ENCODE results near the gene MRTFA.

MRTFA gene

DNA sequence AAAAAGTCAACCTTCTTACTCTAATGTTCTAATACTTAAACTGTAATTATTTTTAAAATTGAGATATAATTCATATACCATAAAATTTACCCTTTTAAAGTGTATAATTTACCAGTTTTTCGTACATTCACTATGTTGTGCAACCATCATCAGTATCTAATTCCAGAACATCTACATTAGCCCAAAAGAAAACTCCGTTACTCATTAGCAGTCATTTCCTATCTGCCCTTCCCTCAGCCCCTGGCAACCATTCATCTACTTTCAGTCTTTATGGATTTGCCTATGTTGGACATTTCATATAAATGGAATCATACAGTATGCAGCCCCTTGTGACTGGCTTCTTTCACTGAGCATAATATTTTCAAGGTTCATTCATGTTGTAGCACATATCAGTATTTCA is 243.9 kb downstream of the MRTFA start:
- H3K4me1 ChIP-seq (ENCODE audit: control insufficient read depth in 1 of 2, insufficient read depth in 1 of 2, low read depth in 1 of 2, low read length in 1 of 2) = peaks cover 61 to 65% of the 10 kb centered on the region in 2 experiments
- H3K9me3 ChIP-seq = no peaks in the 10 kb centered on the region
- peak overlapping the region; percentile 47 for H3K27ac ChIP-seq
- TF ChIP-seq, protein P1, sequence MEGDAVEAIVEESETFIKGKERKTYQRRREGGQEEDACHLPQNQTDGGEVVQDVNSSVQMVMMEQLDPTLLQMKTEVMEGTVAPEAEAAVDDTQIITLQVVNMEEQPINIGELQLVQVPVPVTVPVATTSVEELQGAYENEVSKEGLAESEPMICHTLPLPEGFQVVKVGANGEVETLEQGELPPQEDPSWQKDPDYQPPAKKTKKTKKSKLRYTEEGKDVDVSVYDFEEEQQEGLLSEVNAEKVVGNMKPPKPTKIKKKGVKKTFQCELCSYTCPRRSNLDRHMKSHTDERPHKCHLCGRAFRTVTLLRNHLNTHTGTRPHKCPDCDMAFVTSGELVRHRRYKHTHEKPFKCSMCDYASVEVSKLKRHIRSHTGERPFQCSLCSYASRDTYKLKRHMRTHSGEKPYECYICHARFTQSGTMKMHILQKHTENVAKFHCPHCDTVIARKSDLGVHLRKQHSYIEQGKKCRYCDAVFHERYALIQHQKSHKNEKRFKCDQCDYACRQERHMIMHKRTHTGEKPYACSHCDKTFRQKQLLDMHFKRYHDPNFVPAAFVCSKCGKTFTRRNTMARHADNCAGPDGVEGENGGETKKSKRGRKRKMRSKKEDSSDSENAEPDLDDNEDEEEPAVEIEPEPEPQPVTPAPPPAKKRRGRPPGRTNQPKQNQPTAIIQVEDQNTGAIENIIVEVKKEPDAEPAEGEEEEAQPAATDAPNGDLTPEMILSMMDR (IDR thresholded peaks at IDR 0.05) = no peak
- H3K4me3 ChIP-seq (ENCODE audit: low read depth in 1 of 2, low read length in 1 of 2) = no peak overlapping the region
- no peaks in the 10 kb centered on the region for H3K27me3 ChIP-seq
- H3K36me3 ChIP-seq = no peaks in the 10 kb centered on the region

DNA sequence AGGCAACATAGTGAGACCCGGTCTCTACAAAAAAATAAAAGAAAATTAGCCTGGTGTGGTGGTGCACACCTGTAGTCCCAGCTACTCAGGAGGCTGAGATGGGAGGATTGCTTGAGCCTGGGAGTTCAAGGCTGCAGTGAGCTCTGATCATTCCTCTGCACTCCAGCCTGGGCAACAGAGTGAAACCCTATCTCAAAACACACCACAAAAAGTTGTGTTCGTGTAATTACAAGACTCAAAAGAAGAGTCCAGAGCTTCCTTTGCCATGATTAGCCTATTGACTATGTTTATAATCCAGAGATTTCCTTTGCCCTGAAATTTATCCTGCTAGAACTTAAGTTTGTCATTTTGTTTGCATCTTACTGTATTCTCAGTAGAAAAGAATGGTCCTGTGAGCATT is 245.1 kb downstream of the MRTFA start:
- Histone ChIP-seq H3K4me1 (ENCODE audit: control insufficient read depth in 1 of 2, insufficient read depth in 1 of 2, low read depth in 1 of 2, low read length in 1 of 2) (peaks cover 56 to 64% of the 10 kb centered on the region in 2 experiments), H3K36me3 (no peaks in the 10 kb centered on the region), H3K27me3 (no peaks in the 10 kb centered on the region), H3K4me3 (ENCODE audit: low read depth in 1 of 2, low read length in 1 of 2) (no peak overlapping the region), H3K9me3 (no peaks in the 10 kb centered on the region), H3K27ac (peak overlapping the region; percentile 47)
- TF ChIP-seq, protein P1 (IDR thresholded peaks at IDR 0.05) = no peak

DNA sequence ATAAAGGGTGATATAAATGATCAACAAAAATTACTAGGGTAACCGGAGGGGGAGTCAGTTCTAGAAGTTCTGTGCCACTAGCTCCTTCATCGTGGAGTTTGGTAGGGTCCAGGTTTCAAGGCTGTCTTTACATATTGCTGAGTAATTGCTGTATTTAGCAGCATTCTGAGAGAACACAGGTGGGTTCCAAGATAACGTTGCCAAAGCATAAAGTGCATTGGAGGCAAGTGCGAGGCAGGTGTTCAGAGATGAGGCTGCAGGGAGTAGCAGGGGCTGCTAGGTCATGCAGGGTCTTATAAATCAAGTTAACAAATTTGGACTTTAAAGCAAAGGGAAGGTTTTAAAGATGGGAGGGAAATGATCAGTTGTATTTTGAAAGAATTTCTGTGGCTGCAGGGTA is 248.3 kb downstream of the MRTFA start:
- peak overlapping the region; percentile 46 for H3K27ac ChIP-seq
- TF ChIP-seq, protein P1 (IDR thresholded peaks at IDR 0.05) = no peak
- H3K4me3 ChIP-seq (ENCODE audit: low read depth in 1 of 2, low read length in 1 of 2) = no peak overlapping the region
- H3K36me3 ChIP-seq = no peaks in the 10 kb centered on the region
- H3K27me3 ChIP-seq = no peaks in the 10 kb centered on the region
- no peaks in the 10 kb centered on the region for H3K9me3 ChIP-seq
- peaks cover 57 to 66% of the 10 kb centered on the region in 2 experiments for H3K4me1 ChIP-seq (ENCODE audit: control insufficient read depth in 1 of 2, insufficient read depth in 1 of 2, low read depth in 1 of 2, low read length in 1 of 2)

DNA sequence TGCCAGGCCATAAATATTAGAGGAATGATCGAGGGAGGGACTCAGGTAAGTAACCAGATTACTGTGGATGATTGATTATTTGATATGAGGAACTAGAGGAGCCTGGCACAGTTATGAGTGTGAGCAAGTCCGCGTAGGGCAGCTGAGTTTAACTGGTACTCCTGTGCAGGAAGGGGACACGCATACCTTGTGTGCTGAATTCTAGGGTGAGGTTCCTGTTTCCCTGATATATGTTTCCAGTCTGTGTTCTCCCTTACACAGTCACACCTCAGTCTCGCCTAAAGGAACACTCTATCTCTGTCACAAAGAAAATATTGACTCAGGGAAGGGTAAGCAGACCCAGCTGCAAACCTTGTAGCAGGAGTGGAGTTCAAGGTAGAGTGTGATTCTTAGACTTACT is 248.8 kb downstream of the MRTFA start:
- no peak overlapping the region for H3K4me3 ChIP-seq (ENCODE audit: low read depth in 1 of 2, low read length in 1 of 2)
- no peaks in the 10 kb centered on the region for H3K9me3 ChIP-seq
- H3K27ac ChIP-seq = peak overlapping the region; percentile 46
- H3K4me1 ChIP-seq (ENCODE audit: control insufficient read depth in 1 of 2, insufficient read depth in 1 of 2, low read depth in 1 of 2, low read length in 1 of 2) = peaks cover 55 to 62% of the 10 kb centered on the region in 2 experiments
- H3K36me3 ChIP-seq = no peaks in the 10 kb centered on the region
- no peaks in the 10 kb centered on the region for H3K27me3 ChIP-seq
- TF ChIP-seq, protein P1 (IDR thresholded peaks at IDR 0.05) = no peak

DNA sequence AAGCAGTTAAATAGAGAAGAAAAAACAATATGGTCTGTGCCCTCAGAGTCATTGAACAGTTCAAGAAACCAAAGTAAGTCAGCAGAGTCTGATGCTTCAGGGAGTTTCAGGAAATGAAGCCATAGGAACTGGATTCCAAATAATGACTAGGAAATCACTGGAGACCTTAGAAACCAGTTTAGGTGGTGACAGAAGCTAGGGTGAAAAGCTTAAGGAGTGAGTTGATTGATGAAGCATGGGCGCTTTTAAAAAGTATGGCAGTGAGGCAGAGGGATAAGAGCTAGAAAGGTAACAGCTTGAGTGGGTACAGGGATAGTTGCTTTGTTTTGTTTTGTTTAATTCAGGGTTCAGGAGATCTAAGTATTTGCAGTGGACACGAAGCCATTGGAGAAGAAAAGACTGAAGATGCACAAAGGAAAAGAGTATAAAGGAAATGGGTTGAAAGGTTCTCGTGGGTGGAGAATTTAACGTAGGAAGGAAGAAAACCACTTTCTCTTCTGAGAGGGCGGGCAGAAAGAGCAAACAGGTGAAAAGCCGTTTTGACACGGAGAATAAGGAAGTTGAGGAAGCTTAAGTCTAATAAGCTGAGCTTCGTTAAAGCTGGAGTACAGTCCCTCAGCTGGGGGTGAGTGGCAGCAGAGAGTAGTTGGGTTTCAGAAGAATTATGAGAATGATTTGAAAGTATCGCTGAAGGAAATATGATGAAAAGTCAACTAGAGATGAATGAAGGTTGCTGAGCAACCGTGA is 251.3 kb downstream of the MRTFA start:
- Histone ChIP-seq H3K36me3 (no peaks in the 10 kb centered on the region), H3K4me3 (ENCODE audit: low read depth in 1 of 2, low read length in 1 of 2) (peak overlapping the region; percentile 35 to 53), H3K9me3 (no peaks in the 10 kb centered on the region), H3K27me3 (no peaks in the 10 kb centered on the region), H3K4me1 (ENCODE audit: control insufficient read depth in 1 of 2, insufficient read depth in 1 of 2, low read depth in 1 of 2, low read length in 1 of 2) (peaks cover 41 to 51% of the 10 kb centered on the region in 2 experiments), H3K27ac (peak overlapping the region; percentile 78)
- TF ChIP-seq, protein P1 (IDR thresholded peaks at IDR 0.05) = no peak
